ENCODE results near the gene FGFR2. TPM values are rescaled to one million over a fixed set of nuclear protein-coding genes. Genes with fewer than 3 reads are reported as not detected.

Gene FGFR2
- total RNA-seq, 1 donor from 2014 or later = 11.8 TPM

DNA sequence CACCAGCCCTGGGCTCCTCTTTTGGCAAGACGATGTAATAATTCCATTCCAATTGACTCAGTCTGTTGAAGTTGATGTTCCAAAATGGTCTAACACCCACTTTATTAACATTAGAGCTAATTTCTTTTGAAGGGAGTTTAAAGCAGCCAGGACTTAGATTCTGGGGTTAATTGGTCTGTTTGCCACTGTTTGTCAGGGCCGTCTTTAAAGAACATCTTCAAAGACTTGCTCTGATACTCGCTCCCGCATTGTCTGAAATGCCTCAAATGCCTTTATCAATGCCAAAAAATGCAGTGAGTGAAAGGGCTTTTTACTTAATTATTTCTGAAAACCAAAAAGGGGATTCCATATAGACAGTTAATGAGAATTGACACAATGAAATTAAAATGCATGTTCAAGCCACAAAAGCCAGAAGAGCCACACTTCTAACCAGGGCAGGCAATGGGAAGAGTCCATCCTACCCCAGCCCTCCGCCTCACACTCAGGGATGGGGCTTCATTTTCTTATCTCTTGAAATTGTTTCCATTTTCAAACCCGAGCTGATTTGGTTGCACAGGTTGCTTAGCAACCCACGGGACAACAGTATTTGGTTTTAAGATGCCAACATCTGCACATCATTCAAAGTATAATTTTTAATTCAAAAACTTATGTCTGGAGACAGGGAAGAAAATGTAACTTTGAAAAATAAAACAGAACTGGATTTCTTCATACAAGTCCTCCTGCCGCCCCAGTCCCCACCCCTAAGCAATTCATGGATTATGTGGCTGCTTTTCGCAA is 163.0 kb downstream of the FGFR2 start:
- Mint-ChIP-seq H3K36me3 (ENCODE audit: low read depth, unreplicated experiment) (no peaks in the 10 kb centered on the region), H3K4me3 (ENCODE audit: unreplicated experiment) (no peak overlapping the region), H3K27ac (ENCODE audit: unreplicated experiment) (no peak overlapping the region), H3K4me1 (ENCODE audit: low read depth, unreplicated experiment) (peaks cover 16% of the 10 kb centered on the region), H3K9me3 (ENCODE audit: unreplicated experiment) (no peaks in the 10 kb centered on the region), H3K27me3 (ENCODE audit: low read depth, unreplicated experiment) (peaks cover 2% of the 10 kb centered on the region)
- no peak overlapping the region for H3K4me2 ChIP-seq (ENCODE audit: low read length)
- H3K9ac ChIP-seq (ENCODE audit: low read length) = no peak overlapping the region
- FAIRE-seq (no peak), DNase-seq (ENCODE audit: low read depth) (no peak)
- TF ChIP-seq, protein P1, sequence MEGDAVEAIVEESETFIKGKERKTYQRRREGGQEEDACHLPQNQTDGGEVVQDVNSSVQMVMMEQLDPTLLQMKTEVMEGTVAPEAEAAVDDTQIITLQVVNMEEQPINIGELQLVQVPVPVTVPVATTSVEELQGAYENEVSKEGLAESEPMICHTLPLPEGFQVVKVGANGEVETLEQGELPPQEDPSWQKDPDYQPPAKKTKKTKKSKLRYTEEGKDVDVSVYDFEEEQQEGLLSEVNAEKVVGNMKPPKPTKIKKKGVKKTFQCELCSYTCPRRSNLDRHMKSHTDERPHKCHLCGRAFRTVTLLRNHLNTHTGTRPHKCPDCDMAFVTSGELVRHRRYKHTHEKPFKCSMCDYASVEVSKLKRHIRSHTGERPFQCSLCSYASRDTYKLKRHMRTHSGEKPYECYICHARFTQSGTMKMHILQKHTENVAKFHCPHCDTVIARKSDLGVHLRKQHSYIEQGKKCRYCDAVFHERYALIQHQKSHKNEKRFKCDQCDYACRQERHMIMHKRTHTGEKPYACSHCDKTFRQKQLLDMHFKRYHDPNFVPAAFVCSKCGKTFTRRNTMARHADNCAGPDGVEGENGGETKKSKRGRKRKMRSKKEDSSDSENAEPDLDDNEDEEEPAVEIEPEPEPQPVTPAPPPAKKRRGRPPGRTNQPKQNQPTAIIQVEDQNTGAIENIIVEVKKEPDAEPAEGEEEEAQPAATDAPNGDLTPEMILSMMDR (IDR thresholded peaks at IDR 0.05; ENCODE audit: insufficient read depth, low read depth, low read length) = no peak
- TF ChIP-seq EZH2 (IDR thresholded peaks at IDR 0.05; ENCODE audit: insufficient read depth, low read length) = no peak
- H3K79me2 ChIP-seq (ENCODE audit: insufficient read depth, low read length) = no peaks in the 10 kb centered on the region
- no peaks in the 10 kb centered on the region for H4K20me1 ChIP-seq (ENCODE audit: insufficient read depth, low read length)
- H2AFZ ChIP-seq (ENCODE audit: low read depth, low read length) = no peak overlapping the region
- H3K27me3 ChIP-seq (ENCODE audit: insufficient read depth, low read length) = no peaks in the 10 kb centered on the region
- no peaks in the 10 kb centered on the region for H3K4me1 ChIP-seq (ENCODE audit: insufficient read depth, low read length)
- no peaks in the 10 kb centered on the region for H3K36me3 ChIP-seq (ENCODE audit: insufficient read depth, low read length)
- H3K9me3 ChIP-seq (ENCODE audit: insufficient read depth, low read depth, low read length) = no peaks in the 10 kb centered on the region
- H3K27ac ChIP-seq (ENCODE audit: low read depth, low read length) = no peak overlapping the region
- H3K4me3 ChIP-seq (ENCODE audit: insufficient read depth, low read depth, low read length) = no peak overlapping the region

DNA sequence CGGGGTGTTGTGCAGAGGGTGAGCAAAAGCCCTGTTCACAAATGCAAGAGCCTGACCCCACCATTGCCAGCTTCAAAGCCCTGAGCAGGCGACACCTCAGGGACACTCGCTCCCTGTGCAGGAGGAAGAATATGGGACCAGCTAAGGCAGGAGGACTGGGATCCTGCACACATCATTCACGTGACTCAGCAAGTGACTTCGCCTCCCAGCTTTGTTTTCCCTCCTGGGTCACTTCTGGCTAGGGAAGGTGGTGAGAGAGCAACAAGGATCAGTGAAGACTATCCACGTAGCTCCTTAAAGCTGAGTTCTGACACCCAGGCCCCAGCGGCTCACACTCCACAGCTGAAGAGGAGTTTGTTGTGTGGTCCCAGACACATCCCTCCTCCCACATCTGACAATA is 164.3 kb downstream of the FGFR2 start:
- no peaks in the 10 kb centered on the region for H3K9me3 ChIP-seq (ENCODE audit: insufficient read depth, low read depth, low read length)
- no peak overlapping the region for H2AFZ ChIP-seq (ENCODE audit: low read depth, low read length)
- peaks cover 16% of the 10 kb centered on the region for H3K4me1 Mint-ChIP-seq (ENCODE audit: low read depth, unreplicated experiment)
- no peaks in the 10 kb centered on the region for H3K27me3 ChIP-seq (ENCODE audit: insufficient read depth, low read length)
- no peak overlapping the region for H3K4me2 ChIP-seq (ENCODE audit: low read length)
- no peak overlapping the region for H3K4me3 Mint-ChIP-seq (ENCODE audit: unreplicated experiment)
- no peaks in the 10 kb centered on the region for H3K79me2 ChIP-seq (ENCODE audit: insufficient read depth, low read length)
- H3K36me3 ChIP-seq (ENCODE audit: insufficient read depth, low read length) = no peaks in the 10 kb centered on the region
- no peak overlapping the region for H3K9ac ChIP-seq (ENCODE audit: low read length)
- H3K4me3 ChIP-seq (ENCODE audit: insufficient read depth, low read depth, low read length) = no peak overlapping the region
- H4K20me1 ChIP-seq (ENCODE audit: insufficient read depth, low read length) = no peaks in the 10 kb centered on the region
- no peak for DNase-seq (ENCODE audit: low read depth)
- TF ChIP-seq EZH2 (IDR thresholded peaks at IDR 0.05; ENCODE audit: insufficient read depth, low read length) = no peak
- TF ChIP-seq, protein P1 (IDR thresholded peaks at IDR 0.05; ENCODE audit: insufficient read depth, low read depth, low read length) = no peak
- H3K27ac Mint-ChIP-seq (ENCODE audit: unreplicated experiment) = peak overlapping the region; percentile 41
- no peaks in the 10 kb centered on the region for H3K9me3 Mint-ChIP-seq (ENCODE audit: unreplicated experiment)
- H3K4me1 ChIP-seq (ENCODE audit: insufficient read depth, low read length) = no peaks in the 10 kb centered on the region
- peaks cover 2% of the 10 kb centered on the region for H3K27me3 Mint-ChIP-seq (ENCODE audit: low read depth, unreplicated experiment)
- FAIRE-seq = no peak
- no peak overlapping the region for H3K27ac ChIP-seq (ENCODE audit: low read depth, low read length)
- no peaks in the 10 kb centered on the region for H3K36me3 Mint-ChIP-seq (ENCODE audit: low read depth, unreplicated experiment)

DNA sequence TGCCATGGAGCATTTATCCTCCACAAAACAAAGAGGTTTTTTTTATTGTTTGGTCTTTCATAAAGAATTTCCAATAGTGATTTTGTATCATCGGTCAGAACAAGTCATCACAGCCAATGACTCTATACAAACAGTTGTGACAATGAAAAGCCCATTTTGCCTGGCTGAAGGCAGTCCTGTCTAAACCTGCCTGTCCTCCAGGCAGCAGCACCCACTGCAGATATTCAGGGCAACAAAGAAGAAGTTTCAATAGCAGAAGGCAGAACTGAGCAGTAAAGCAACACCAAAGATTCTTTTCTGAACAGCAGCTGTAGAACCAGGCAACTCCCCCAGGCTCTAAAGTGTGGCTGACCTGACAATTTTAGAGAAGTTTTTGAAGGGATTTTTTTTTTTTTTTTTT is 169.4 kb downstream of the FGFR2 start:
- DNase-seq (ENCODE audit: low read depth) = no peak
- no peaks in the 10 kb centered on the region for H3K36me3 ChIP-seq (ENCODE audit: insufficient read depth, low read length)
- no peak overlapping the region for H3K27ac ChIP-seq (ENCODE audit: low read depth, low read length)
- H3K36me3 Mint-ChIP-seq (ENCODE audit: low read depth, unreplicated experiment) = no peaks in the 10 kb centered on the region
- H3K9me3 ChIP-seq (ENCODE audit: insufficient read depth, low read depth, low read length) = no peaks in the 10 kb centered on the region
- no peaks in the 10 kb centered on the region for H3K4me1 ChIP-seq (ENCODE audit: insufficient read depth, low read length)
- no peak overlapping the region for H3K9ac ChIP-seq (ENCODE audit: low read length)
- no peaks in the 10 kb centered on the region for H3K79me2 ChIP-seq (ENCODE audit: insufficient read depth, low read length)
- H3K4me1 Mint-ChIP-seq (ENCODE audit: low read depth, unreplicated experiment) = no peaks in the 10 kb centered on the region
- no peaks in the 10 kb centered on the region for H3K27me3 ChIP-seq (ENCODE audit: insufficient read depth, low read length)
- no peaks in the 10 kb centered on the region for H4K20me1 ChIP-seq (ENCODE audit: insufficient read depth, low read length)
- no peak overlapping the region for H3K4me3 ChIP-seq (ENCODE audit: insufficient read depth, low read depth, low read length)
- no peak overlapping the region for H3K4me2 ChIP-seq (ENCODE audit: low read length)
- no peak for TF ChIP-seq EZH2 (IDR thresholded peaks at IDR 0.05; ENCODE audit: insufficient read depth, low read length)
- TF ChIP-seq, protein P1 (IDR thresholded peaks at IDR 0.05; ENCODE audit: insufficient read depth, low read depth, low read length) = no peak
- no peak overlapping the region for H3K27ac Mint-ChIP-seq (ENCODE audit: unreplicated experiment)
- no peaks in the 10 kb centered on the region for H3K9me3 Mint-ChIP-seq (ENCODE audit: unreplicated experiment)
- peaks cover 14% of the 10 kb centered on the region for H3K27me3 Mint-ChIP-seq (ENCODE audit: low read depth, unreplicated experiment)
- no peak for FAIRE-seq
- H2AFZ ChIP-seq (ENCODE audit: low read depth, low read length) = no peak overlapping the region
- H3K4me3 Mint-ChIP-seq (ENCODE audit: unreplicated experiment) = no peak overlapping the region

Data from astrocyte (in vitro differentiated cells and primary cell).